ENCODE results near the gene PTPN7.

GRCh38 chr1:202159534-202160371 lies 649 bp downstream of the PTPN7 start:
- no peak for TF ChIP-seq POLR2AphosphoS5 (IDR thresholded peaks at IDR 0.05; ENCODE audit: insufficient read depth in 1 of 2, low read depth in 1 of 2)
- no peak for TF ChIP-seq CTCF (IDR thresholded peaks at IDR 0.05)
